ENCODE results near the gene CHRNA7. TPM values are rescaled to one million over a fixed set of nuclear protein-coding genes. Genes with fewer than 3 reads are reported as not detected.

CHRNA7 gene
- polyA plus RNA-seq, 3 donors, result 1.2 to 2.6 (median 1.8) TPM

DNA sequence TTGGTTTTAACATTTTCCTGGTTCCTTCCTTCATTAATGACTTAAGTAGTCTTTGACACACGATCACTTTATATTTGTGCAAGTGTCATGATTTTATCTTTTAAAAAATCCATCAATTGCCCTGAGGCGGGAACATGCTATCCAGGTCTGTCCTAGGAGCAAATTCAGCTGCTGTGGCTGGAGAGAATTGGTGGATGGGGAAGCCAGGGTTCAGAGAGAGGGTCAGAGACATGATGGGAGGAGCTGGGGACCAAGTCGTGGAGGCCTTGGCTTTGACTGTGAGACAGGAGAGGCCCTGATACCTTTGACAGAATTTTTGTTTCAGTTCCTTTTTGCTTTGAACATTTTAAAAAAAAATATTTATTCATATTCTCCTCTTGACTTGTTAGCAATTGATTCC is 89.0 kb downstream of the CHRNA7 start:
- peaks cover 0 to 3% (median 1%) of the 10 kb centered on the region in 3 donors for H3K27me3 Mint-ChIP-seq (ENCODE audit: low read depth in 3 of 3)
- H3K4me1 Mint-ChIP-seq, result no peaks in the 10 kb centered on the region
- intact Hi-C loops (cut with micrococcal nuclease), result no loop called here
- DNase-seq, result no peak
- Histone ChIP-seq H4K20me1 (ENCODE audit: insufficient read depth, low read length) (no peaks in the 10 kb centered on the region), H3K4me2 (replicated peaks; ENCODE audit: extremely low read depth, low read length, poor library complexity, severe bottlenecking) (no peak overlapping the region), H2AFZ (ENCODE audit: insufficient read depth, low read depth, low read length, poor library complexity, severe bottlenecking) (no peak overlapping the region), H3K27me3 (ENCODE audit: control insufficient read depth in 2 of 2, insufficient read depth in 2 of 2, low read length in 2 of 2) (peaks cover 0 to 3% of the 10 kb centered on the region in 2 donors), H3K9ac (ENCODE audit: insufficient read depth, low read length, poor library complexity, severe bottlenecking) (no peak overlapping the region), H3K9me3 (replicated peaks in 1 of 2; ENCODE audit: control insufficient read depth in 1 of 2, insufficient read depth in 1 of 2, low read length in 2 of 2) (no peaks in the 10 kb centered on the region), H3K27ac (ENCODE audit: low read depth in 1 of 2, low read length in 2 of 2) (no peak overlapping the region), H3K79me2 (ENCODE audit: insufficient read depth, low read length) (no peaks in the 10 kb centered on the region), H3K36me3 (replicated peaks in 1 of 2; ENCODE audit: control insufficient read depth in 1 of 2, insufficient read depth in 2 of 2, low read length in 2 of 2) (no peaks in the 10 kb centered on the region), H3K4me1 (ENCODE audit: control insufficient read depth in 1 of 2, insufficient read depth in 2 of 2, low read length in 2 of 2) (no peaks in the 10 kb centered on the region), H3K4me3 (replicated peaks in 1 of 3; ENCODE audit: low read depth in 2 of 3, low read length in 3 of 3) (no peak overlapping the region)
- no peak overlapping the region for H3K4me3 Mint-ChIP-seq
- peaks cover 0 to 2% (median 0%) of the 10 kb centered on the region in 7 donors for H3K9me3 Mint-ChIP-seq
- H3K36me3 Mint-ChIP-seq, result no peaks in the 10 kb centered on the region
- H3K27ac Mint-ChIP-seq, result no peak overlapping the region
- TF ChIP-seq, protein P1, sequence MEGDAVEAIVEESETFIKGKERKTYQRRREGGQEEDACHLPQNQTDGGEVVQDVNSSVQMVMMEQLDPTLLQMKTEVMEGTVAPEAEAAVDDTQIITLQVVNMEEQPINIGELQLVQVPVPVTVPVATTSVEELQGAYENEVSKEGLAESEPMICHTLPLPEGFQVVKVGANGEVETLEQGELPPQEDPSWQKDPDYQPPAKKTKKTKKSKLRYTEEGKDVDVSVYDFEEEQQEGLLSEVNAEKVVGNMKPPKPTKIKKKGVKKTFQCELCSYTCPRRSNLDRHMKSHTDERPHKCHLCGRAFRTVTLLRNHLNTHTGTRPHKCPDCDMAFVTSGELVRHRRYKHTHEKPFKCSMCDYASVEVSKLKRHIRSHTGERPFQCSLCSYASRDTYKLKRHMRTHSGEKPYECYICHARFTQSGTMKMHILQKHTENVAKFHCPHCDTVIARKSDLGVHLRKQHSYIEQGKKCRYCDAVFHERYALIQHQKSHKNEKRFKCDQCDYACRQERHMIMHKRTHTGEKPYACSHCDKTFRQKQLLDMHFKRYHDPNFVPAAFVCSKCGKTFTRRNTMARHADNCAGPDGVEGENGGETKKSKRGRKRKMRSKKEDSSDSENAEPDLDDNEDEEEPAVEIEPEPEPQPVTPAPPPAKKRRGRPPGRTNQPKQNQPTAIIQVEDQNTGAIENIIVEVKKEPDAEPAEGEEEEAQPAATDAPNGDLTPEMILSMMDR (IDR thresholded peaks at IDR 0.05), result no peak
- WGBS (ENCODE audit: insufficient coverage), result no CpG with 5 or more reads among the region's 3 CpGs

DNA sequence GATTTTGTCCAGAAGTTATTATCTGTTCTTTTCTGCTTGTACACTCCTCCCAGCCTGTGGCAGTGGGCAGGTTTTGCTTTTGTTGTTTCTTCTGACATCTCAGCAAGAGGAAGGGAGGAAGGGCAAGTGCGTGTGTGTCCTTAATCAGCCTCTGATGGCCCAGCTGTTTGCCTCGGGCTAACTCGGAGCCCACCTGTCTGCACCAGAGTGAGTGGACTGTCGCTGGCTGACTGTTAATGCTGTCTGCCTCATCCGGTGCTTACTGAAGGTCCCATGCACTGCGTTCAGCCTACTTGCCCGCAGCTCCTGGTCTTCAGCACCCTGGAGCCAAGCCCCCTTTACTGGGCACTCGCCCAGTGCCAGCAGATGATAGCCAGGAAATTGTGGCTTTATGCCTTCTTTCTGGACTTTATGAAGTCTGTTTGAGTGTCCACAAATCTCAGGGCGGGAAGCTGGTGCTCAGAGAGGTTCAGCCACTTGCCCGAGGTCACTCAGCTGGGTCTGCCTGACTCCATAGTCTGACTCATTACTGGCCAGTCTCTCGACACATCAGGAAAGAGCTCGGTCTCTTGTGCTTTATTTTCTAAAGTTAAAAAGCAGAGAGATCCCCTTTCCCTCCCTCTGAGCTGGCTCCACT is 89.5 kb downstream of the CHRNA7 start:
- no peaks in the 10 kb centered on the region for H3K4me1 ChIP-seq (ENCODE audit: control insufficient read depth in 1 of 2, insufficient read depth in 2 of 2, low read length in 2 of 2)
- Mint-ChIP-seq H3K4me3 (no peak overlapping the region), H3K4me1 (no peaks in the 10 kb centered on the region), H3K9me3 (peaks cover 0 to 2% (median 0%) of the 10 kb centered on the region in 7 donors), H3K27ac (no peak overlapping the region), H3K36me3 (no peaks in the 10 kb centered on the region), H3K27me3 (ENCODE audit: low read depth in 3 of 3) (peaks cover 1 to 3% (median 3%) of the 10 kb centered on the region in 3 donors)
- H3K79me2 ChIP-seq (ENCODE audit: insufficient read depth, low read length), result no peaks in the 10 kb centered on the region
- no peak overlapping the region for H3K9ac ChIP-seq (ENCODE audit: insufficient read depth, low read length, poor library complexity, severe bottlenecking)
- no peaks in the 10 kb centered on the region for H3K36me3 ChIP-seq (replicated peaks in 1 of 2; ENCODE audit: control insufficient read depth in 1 of 2, insufficient read depth in 2 of 2, low read length in 2 of 2)
- H4K20me1 ChIP-seq (ENCODE audit: insufficient read depth, low read length), result no peaks in the 10 kb centered on the region
- TF ChIP-seq, protein P1 (IDR thresholded peaks at IDR 0.05), result no peak
- no peak overlapping the region for H3K27ac ChIP-seq (ENCODE audit: low read depth in 1 of 2, low read length in 2 of 2)
- H3K9me3 ChIP-seq (replicated peaks in 1 of 2; ENCODE audit: control insufficient read depth in 1 of 2, insufficient read depth in 1 of 2, low read length in 2 of 2), result no peaks in the 10 kb centered on the region
- H3K4me2 ChIP-seq (replicated peaks; ENCODE audit: extremely low read depth, low read length, poor library complexity, severe bottlenecking), result no peak overlapping the region
- intact Hi-C loops (cut with micrococcal nuclease), result no loop called here
- no peak overlapping the region for H3K4me3 ChIP-seq (replicated peaks in 1 of 3; ENCODE audit: low read depth in 2 of 3, low read length in 3 of 3)
- no peak for DNase-seq
- 85% methylated on average over 10 of the region's 12 CpGs for WGBS (ENCODE audit: insufficient coverage)
- H3K27me3 ChIP-seq (ENCODE audit: control insufficient read depth in 2 of 2, insufficient read depth in 2 of 2, low read length in 2 of 2), result peaks cover 0 to 3% of the 10 kb centered on the region in 2 donors
- H2AFZ ChIP-seq (ENCODE audit: insufficient read depth, low read depth, low read length, poor library complexity, severe bottlenecking), result no peak overlapping the region
